HG02885 (cell line): ENCODE data around the gene PREX1.
A peak's percentile ranks its signal among the peaks of the same experiment; 100 is the strongest.
"Not testable (repeated sequence)": the region's sequence is repeated elsewhere in the genome, so short reads cannot be mapped to it uniquely, and the experiment has no call there.

Experiments
- ATAC-seq: cut with Tn5 transposase; IDR thresholded peaks from one replicate; pipeline ENCODE4 v1.9.1; 2021; ENCODE audit warnings: mild to moderate bottlenecking; ENCODE audit not compliant: unreplicated experiment, poor library complexity

The PREX1 gene, protein sequence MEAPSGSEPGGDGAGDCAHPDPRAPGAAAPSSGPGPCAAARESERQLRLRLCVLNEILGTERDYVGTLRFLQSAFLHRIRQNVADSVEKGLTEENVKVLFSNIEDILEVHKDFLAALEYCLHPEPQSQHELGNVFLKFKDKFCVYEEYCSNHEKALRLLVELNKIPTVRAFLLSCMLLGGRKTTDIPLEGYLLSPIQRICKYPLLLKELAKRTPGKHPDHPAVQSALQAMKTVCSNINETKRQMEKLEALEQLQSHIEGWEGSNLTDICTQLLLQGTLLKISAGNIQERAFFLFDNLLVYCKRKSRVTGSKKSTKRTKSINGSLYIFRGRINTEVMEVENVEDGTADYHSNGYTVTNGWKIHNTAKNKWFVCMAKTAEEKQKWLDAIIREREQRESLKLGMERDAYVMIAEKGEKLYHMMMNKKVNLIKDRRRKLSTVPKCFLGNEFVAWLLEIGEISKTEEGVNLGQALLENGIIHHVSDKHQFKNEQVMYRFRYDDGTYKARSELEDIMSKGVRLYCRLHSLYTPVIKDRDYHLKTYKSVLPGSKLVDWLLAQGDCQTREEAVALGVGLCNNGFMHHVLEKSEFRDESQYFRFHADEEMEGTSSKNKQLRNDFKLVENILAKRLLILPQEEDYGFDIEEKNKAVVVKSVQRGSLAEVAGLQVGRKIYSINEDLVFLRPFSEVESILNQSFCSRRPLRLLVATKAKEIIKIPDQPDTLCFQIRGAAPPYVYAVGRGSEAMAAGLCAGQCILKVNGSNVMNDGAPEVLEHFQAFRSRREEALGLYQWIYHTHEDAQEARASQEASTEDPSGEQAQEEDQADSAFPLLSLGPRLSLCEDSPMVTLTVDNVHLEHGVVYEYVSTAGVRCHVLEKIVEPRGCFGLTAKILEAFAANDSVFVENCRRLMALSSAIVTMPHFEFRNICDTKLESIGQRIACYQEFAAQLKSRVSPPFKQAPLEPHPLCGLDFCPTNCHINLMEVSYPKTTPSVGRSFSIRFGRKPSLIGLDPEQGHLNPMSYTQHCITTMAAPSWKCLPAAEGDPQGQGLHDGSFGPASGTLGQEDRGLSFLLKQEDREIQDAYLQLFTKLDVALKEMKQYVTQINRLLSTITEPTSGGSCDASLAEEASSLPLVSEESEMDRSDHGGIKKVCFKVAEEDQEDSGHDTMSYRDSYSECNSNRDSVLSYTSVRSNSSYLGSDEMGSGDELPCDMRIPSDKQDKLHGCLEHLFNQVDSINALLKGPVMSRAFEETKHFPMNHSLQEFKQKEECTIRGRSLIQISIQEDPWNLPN (N-terminal part only)

DNA sequence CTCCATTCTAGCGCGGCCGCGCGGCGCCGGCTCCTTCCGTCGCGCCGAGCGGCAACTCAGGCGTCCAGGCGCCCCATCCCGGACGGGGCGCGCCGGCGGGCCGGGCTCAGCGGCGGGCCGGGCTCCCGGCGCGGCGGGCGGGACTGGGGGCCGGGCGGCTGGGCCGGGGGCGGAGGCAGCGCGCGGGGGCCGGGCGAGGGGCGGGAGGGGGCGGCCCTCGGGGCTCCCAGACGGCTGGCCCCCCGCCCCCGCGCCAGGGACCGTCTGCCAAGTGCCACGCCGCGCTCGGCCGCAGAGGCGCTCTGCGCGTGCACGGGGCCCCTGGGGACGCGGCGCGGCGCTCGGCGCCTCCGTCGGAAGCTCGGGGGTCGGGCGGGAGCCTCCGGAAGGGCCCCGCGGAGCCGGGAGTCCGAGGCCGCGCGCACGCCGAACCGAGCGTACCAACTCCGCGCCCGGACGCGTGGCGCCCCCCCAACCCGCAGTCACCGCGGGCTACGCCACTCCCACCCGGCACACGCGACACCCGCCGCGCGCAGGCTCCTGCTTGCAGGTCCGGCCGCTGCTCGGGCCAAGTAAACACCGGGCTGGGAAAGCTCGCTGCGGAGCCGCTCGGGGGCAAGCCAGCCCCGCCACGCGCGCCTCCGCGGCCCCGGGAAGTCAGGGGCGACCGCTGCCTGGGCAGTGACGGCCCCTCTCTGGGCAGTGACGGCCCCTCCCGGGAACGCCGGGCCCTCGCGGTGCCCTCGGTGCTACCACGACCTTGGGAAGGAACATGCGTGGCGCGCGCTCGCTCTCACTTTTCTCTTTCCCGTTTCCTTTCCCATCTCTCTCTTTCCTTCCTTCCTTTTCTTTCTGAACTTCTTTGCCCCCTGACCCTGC lies at the start of gene PREX1:
TSS of gene PREX1 (minus strand) at position 145 of the 879 bp plus-strand sequence. CDS start at position 6, 139 bp downstream.
- ATAC-seq, result peak; percentile 56

DNA sequence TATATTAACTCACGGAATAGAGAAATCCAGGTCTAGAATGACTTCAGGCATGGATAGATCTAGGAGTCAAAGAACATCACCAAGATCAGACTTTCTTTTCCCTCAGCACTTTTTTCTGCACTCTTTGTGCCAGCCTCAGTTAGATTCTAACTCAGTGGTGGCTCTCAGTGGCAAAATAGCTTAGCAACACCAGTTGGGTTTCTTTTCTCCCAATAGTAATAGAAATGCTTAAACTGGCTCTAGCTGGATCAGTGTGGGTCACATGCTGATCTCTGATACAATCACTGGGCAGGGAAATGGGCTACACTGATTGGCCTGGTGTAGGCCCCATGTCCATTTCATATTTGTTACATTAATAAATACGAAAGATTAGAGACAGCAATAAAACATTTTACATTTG lies 49.5 kb upstream of the PREX1 start:
- ATAC-seq, result no peak

DNA sequence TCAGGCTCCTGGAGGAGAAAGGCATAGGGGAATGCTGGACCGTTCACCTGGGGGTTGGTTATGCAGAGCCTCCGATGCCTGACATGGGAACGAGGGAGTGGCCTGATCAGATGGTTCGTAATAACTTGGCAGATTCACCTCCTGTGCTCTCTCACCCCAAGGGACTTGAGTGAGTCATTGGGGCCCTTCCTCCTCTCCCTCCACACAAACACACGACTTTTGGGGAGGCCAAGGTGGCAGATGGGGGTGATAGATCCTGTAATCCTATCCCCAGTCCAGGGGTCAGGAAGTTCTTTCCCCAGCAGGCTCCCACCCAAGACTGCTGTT lies 48.1 kb upstream of the PREX1 start:
- ATAC-seq, result no peak

DNA sequence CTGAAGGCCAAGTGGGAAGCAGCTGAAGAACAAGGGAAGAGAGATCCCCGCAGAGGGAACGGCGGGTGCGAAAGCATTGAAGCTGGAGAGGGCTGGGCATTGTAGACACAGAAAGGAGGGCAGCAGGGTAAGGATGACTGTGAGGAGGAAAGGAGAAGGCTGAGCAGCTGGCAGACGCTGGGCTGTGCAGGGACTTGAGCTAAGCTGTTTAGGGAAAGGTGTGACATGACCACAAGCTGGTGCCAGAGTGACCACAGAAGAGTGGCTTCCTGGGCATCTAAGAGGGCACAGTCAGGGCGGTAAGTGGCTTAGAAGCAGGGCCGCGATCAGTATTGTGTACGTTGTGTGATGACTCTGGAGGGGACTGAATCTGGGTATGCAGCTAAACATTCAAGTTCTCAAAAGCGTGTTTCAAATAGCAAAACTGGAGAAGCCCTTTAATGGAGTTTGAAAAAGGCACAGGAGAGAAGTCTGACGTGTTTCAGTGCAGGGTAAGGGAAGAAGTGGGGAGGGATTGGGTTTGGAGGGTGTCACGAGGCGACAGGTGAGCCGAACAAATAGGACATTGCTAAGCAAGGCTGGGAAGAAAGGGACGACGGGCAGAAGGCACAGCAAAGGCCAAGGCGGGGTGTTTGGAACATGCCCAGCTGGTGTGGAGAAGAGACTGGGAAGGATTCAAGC lies 47.6 kb upstream of the PREX1 start:
- ATAC-seq, result no peak

DNA sequence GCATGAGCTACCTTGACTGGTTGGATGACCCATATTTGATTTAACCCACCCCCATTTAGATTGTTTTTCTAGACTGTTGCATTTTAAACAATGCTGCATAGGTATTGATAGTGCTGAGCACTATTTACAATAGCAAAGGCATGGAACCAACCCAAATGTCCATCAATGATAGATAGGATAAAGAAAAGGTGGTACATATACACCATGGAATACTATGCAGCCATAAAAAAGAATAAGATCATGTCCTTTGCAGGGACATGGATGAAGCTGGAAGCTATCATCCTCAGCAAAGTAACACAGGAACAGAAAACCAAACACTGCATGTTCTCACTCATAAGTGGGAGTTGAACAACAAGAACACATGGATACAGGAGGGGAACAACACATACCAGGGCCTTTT lies 41.6 kb upstream of the PREX1 start:
- ATAC-seq, result not testable (repeated sequence)

DNA sequence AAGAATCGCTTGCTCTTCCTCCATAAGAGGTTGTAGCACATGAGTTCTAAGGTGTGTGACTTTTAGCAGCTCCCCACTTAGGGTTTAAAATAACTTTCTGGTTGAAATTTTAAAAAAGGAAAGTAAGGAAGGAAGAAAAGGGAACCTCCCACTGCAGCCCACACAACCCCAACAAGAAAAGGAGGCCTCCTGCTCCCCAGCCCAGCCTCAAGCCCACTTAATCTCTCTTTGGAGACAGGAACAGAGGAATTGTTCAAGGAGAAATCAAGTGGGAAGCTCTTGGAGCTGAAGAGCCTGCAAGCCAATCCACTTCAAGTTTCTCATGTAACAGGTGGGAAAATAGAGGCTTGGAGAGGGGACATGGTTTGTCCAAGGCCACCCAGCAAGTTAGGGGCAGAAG lies 39.1 kb upstream of the PREX1 start:
- no peak for ATAC-seq

DNA sequence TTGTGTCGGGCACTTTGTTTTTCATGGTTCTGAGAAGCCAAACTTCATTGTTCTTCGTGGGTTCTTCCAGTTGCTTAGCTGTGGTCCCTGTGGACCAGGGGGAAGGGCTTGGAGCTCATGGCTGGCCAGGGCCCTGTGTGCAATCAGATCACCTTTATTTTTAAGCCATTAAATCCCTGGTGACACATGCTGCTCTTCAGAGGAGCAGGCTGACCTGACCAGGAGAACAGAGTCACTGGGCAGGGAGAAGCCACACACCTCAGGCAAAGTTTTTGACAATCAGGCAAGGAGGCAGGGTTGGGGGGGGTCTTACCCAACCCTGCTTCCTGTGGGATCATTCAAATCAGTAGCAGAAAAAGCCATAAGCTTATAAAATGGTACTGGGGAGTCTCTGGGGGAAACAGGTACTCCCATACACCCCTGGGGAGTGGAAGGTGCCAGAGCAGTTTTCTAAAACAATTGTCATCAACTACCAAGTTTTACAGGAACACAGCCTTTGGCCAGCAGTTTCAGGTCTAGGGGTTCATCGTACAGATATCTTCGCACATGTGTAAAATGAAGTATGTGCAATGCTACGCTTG lies 37.0 kb upstream of the PREX1 start:
- no peak for ATAC-seq

DNA sequence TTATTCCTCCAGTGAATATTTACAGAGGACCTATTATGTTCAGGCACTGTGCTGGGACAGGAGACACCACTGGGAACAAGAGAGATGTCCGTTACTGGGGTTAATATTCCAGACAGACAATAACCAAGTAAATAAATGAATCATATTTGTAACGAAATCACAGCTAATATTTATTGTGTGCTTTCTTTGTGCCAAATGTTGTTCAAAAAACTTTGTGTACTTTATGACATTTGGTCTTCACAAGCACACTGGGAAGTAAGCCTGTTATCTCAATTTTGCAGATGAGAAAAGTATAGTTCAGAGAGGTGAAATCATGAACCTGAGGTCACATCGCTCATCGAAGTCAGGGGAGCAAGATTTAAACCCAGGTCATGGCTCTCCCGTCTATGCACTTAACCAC lies 36.5 kb upstream of the PREX1 start:
- no peak for ATAC-seq

DNA sequence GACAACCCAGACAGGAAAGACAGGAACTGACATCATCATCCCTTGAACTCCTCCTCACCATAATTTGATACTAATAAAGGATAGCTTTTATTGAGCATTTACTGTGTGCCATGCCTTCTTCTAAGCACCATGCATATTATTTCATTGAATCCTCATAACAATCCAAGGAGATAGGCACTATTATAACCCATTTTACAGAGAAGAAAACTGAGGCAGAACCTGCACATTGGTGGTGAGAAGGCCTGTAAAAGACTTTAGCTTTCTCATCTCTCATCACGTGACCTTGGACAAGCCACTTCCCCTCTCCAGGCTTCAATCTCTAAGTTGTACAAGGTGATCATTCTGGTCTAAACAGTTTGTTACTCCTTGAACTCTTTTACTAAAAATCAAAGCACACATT lies 34.5 kb upstream of the PREX1 start:
- no peak for ATAC-seq

DNA sequence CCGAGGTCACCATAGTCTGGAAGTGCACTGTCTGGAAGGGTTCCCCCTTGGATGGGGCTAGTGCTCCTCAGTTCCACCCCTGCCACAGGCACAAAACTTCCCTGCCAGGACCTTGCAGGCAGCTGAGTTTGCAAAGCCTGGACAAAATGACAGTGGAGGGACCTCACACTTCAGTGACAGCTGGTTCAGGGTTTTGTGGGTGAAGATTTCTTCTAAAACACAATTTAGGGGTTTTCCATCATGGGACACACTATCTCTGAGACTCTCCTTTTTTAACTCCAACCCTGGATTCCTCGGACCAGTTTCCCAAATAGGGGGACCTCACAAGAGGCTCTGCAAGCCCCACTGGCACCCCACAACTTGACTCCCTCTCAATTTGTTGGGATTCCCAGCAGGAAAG lies 33.6 kb upstream of the PREX1 start:
- ATAC-seq, result no peak

DNA sequence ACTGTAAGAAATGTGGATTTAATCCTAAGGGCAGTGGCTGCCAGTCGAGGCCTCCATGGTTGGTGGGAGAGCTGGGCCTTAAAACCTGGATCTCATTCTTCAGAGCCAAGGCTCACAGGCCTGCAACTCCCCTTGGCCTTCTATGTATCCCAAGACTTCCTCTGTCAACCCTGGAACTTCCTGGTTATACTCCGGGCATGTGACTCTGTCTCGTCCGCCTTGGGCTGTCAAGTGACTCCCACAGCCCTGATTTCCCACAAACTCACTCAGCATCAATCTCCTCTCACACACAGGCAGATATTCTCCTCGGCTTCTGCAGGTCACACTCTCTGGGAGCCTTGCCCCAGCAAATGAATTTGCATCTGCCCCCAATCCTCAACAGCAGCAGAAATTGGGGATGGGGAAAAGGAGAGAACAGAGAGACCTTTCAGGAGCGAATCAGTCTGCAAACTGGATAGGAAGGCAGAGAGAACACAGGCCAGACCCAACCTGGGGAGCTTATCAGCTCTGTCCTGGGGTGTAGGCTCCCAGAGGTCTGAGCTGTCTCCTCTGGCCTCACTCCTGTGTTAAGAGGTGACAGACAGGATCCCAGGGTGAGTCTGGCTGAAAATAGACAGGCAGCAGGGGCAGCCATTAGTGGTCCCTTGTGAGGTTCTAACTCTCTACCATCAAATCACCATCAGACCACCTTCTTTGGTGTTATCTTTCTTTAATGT lies 30.4 kb upstream of the PREX1 start:
- no peak for ATAC-seq

DNA sequence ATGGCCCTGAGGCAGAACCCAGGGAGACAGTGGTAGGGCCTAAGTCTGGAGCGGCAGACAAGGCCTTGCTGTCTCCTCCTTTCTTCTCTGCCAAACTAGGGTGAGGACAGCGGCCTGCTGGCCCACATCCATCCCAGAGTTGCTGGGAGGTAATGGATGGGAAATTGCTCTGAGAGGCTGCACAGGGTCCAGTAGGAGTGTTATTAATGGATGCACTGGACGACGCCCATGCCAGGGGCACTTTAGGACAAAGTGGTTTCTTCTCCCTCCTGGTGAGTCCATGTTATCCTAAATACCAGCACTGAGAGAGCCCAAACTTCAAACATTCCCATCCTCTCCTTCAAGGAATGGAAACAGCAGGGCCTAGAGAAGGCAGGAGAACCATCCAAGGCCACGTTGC lies 28.3 kb upstream of the PREX1 start:
- ATAC-seq, result no peak

DNA sequence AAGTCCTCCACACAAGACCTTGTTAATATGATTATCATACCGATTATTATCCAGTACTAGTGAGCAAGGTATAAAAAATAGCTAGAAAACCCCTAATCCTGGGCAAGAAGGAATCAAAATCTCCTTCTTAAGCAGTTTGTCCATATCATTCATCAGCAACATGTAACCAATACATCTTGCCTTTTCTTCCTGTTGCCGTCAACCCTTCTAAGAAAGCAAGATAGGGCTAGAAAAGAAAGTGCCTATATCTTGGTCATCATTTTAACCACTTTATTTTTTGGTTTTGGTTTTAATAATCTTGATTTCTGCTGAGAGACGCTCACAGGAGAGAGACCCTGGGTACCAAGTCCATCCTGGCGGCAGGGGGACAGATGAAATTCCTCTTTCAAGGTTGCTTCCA lies 27.2 kb upstream of the PREX1 start:
- ATAC-seq, result no peak

DNA sequence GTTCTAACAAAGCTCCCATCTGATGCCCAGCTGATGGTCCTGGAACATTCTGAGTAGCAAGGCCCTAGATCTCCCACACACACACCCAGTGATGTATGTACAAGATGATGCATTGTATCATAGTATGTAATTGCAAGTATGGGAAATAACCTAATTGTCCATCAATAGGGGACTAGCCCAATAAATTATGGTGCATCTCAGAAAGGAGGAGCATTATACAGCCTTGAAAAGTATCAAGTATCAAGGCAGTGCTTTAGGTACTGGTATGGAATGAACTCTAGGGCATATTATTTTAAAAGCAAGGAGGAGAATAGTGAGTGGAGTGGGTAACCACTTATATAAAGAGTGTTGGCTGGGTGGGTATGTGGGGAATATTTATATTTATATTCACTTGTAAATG lies 24.8 kb upstream of the PREX1 start:
- no peak for ATAC-seq

DNA sequence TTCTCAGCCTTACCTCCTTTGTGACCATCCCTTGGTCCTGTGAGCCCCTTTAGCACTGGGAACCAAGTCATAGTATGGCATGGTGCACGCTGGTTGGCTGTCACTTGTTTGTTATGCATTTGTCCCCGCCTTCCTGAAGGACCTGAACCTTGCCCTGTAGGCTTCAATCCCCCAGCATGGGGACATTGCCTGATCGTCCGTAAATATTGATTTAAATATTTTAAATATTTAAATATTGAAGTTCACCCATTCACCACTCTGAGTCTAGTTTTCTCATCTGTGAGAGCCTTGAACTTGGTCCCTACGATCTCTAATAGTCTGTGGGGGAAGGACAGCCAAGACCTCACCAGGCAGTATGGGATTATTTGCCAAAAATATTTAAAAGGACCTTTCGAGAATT lies 23.8 kb upstream of the PREX1 start:
- ATAC-seq, result no peak

DNA sequence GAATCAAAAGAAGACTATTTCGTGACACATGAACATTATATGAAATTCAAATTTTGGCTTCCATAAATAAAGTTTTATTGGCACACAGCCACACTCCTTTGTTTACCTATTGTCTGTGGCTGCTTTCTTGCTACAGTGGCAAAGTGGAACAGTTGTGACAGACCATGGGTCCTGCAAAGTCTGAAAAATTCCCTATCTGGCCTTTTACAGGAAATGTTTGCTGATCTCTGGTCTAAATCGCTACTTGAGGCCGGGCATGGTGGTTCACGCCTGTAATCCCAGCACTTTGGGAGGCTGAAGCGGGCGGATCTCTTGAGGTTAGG lies 23.1 kb upstream of the PREX1 start:
- ATAC-seq, result no peak

DNA sequence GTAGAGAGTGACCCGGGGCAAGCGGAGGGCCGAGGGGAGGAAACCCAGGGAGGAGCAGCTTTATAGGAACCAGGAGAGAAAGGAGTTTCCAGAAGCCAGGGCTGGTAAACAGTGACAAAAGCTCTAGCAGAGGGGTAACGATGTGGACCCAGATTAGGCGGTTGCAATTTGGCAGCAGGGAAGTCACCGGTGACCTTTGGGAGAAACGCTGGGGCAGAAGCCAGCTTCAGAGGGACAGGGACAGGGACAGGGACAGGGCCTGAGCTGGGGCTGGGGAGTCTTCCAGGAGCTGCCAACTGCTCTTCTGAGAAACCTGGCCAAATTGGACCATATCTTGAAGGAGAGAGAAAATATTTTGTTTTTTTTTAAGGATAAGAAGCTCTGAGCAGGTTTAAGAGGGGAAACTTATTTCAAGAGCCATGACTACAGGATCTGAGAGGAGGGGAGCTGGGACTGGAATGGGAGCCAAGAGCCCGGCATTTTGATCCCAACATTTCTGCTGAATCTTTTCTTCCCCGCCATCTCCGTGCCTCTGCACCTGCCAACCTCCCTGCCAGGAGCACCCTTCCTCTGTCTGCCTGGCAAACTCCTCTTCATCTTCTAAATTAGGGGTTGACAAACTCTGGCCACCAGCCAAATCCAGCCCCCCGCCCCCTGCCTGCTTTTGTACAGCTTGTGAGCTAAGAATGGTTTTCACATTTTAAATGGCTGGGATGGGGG lies 22.6 kb upstream of the PREX1 start:
- ATAC-seq, result no peak

DNA sequence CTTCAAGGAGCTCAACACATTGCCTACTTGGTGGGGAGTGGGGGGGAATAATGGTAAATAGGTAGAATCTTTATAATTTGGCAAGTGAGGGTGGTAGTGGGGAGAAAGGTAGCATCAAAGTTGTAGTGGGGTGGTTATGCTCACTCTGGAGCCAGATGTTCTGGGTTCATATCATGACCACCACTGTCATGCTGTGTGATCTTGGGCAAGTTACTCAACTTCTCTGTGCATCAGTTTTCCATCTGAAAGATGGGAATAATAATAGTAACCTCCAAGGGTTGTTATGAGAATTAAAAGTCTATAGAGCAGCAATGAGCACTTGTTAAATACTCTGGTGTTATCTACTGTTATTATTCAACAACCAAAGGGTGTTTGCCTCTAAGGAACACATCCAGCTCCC lies 22.0 kb upstream of the PREX1 start:
- no peak for ATAC-seq
